HEK293 (cell line): ENCODE data around the gene CWC25.

ENCODE experiments used
- GLIS2 ChIP-seq: fragments of 450-650 bp; formaldehyde crosslinking; IDR thresholded peaks from 2 replicates; pipeline ENCODE4 v1.5.1; 2016; ENCODE audit warnings: missing biosample characterization, missing genetic modification characterization
- HOXA7 ChIP-seq: sonication (generic); formaldehyde crosslinking; IDR thresholded peaks from 2 replicates; pipeline ENCODE4 v1.8.1; 2022; ENCODE audit warnings: missing genetic modification reagents, borderline replicate concordance
- KLF17 ChIP-seq: fragments of 450-650 bp; formaldehyde crosslinking; IDR thresholded peaks from 2 replicates; pipeline ENCODE4 v1.5.1; 2016; ENCODE audit warnings: missing biosample characterization, missing genetic modification characterization
- KLF8 ChIP-seq: fragments of 450-650 bp; formaldehyde crosslinking; IDR thresholded peaks from 2 replicates; pipeline ENCODE4 v1.5.1; 2016; ENCODE audit warnings: missing biosample characterization, missing genetic modification characterization
- MZF1 ChIP-seq: fragments of 450-650 bp; formaldehyde crosslinking; IDR thresholded peaks from 2 replicates; pipeline ENCODE4 v1.5.1; 2017; ENCODE audit warnings: missing biosample characterization, missing genetic modification characterization, borderline replicate concordance
- OSR2 ChIP-seq: fragments of 450-650 bp; formaldehyde crosslinking; IDR thresholded peaks from 2 replicates; pipeline ENCODE4 v1.5.1; 2016; ENCODE audit warnings: missing biosample characterization, missing genetic modification characterization
- PRDM2 ChIP-seq: fragments of 450-650 bp; formaldehyde crosslinking; IDR thresholded peaks from 2 replicates; pipeline ENCODE4 v1.5.1; 2016; ENCODE audit warnings: missing biosample characterization, missing genetic modification characterization, borderline replicate concordance
- RBAK ChIP-seq: fragments of 450-650 bp; formaldehyde crosslinking; IDR thresholded peaks from 2 replicates; pipeline ENCODE4 v1.5.1; 2016; ENCODE audit warnings: missing biosample characterization, missing genetic modification characterization
- SALL2 ChIP-seq: fragments of 450-650 bp; formaldehyde crosslinking; IDR thresholded peaks from 2 replicates; pipeline ENCODE4 v1.5.0; 2017; ENCODE audit warnings: missing biosample characterization, mild to moderate bottlenecking, missing genetic modification characterization, borderline replicate concordance
- SCRT2 ChIP-seq: fragments of 450-650 bp; formaldehyde crosslinking; IDR thresholded peaks from 2 replicates; pipeline ENCODE4 v1.5.1; 2016; ENCODE audit warnings: missing biosample characterization, missing genetic modification characterization
- YY2 ChIP-seq: fragments of 450-650 bp; formaldehyde crosslinking; IDR thresholded peaks from 2 replicates; pipeline ENCODE4 v1.5.1; 2016; ENCODE audit warnings: missing biosample characterization, missing genetic modification characterization
- ZBTB6 ChIP-seq: fragments of 450-650 bp; formaldehyde crosslinking; IDR thresholded peaks from 2 replicates; pipeline ENCODE4 v1.5.1; 2017; ENCODE audit warnings: missing biosample characterization, missing genetic modification characterization
- ZNF10 ChIP-seq: fragments of 450-650 bp; formaldehyde crosslinking; IDR thresholded peaks from 2 replicates; pipeline ENCODE4 v1.5.1; 2017; ENCODE audit warnings: missing biosample characterization, missing genetic modification characterization
- ZNF18 ChIP-seq: fragments of 450-650 bp; formaldehyde crosslinking; IDR thresholded peaks from 2 replicates; pipeline ENCODE4 v1.5.1; 2016; ENCODE audit warnings: missing biosample characterization, missing genetic modification characterization
- ZNF23 ChIP-seq: fragments of 450-650 bp; formaldehyde crosslinking; IDR thresholded peaks from 2 replicates; pipeline ENCODE4 v1.5.1; 2016; ENCODE audit warnings: missing biosample characterization, missing genetic modification characterization, borderline replicate concordance
- ZNF24 ChIP-seq: fragments of 450-650 bp; formaldehyde crosslinking; IDR thresholded peaks from 2 replicates; pipeline ENCODE4 v1.5.1; 2016; ENCODE audit warnings: missing biosample characterization, missing genetic modification characterization
- ZNF366 ChIP-seq: fragments of 450-650 bp; formaldehyde crosslinking; conservative IDR thresholded peaks from 2 replicates; pipeline ENCODE4 v1.5.1; 2016; ENCODE audit warnings: missing biosample characterization, missing genetic modification characterization
- ZNF391 ChIP-seq: fragments of 450-650 bp; formaldehyde crosslinking; IDR thresholded peaks from 2 replicates; pipeline ENCODE4 v1.5.1; 2016; ENCODE audit warnings: low read depth, missing biosample characterization, missing genetic modification characterization, borderline replicate concordance
- ZNF521 ChIP-seq: fragments of 450-650 bp; formaldehyde crosslinking; IDR thresholded peaks from 2 replicates; pipeline ENCODE4 v1.5.1; 2017; ENCODE audit warnings: missing biosample characterization, mild to moderate bottlenecking, missing genetic modification characterization
- ZNF571 ChIP-seq: fragments of 450-650 bp; formaldehyde crosslinking; IDR thresholded peaks from 2 replicates; pipeline ENCODE4 v1.5.0; 2017; ENCODE audit warnings: missing biosample characterization, missing genetic modification characterization
- ZNF610 ChIP-seq: fragments of 450-650 bp; formaldehyde crosslinking; IDR thresholded peaks from 2 replicates; pipeline ENCODE4 v1.5.1; 2016; ENCODE audit warnings: missing biosample characterization, missing genetic modification characterization, borderline replicate concordance
- ZNF624 ChIP-seq: fragments of 450-650 bp; formaldehyde crosslinking; IDR thresholded peaks from 2 replicates; pipeline ENCODE4 v1.5.1; 2017; ENCODE audit warnings: missing biosample characterization, missing genetic modification characterization
- ZNF639 ChIP-seq: fragments of 450-650 bp; formaldehyde crosslinking; IDR thresholded peaks from 2 replicates; pipeline ENCODE4 v1.5.1; 2016; ENCODE audit warnings: missing biosample characterization, missing genetic modification characterization
- ZNF791 ChIP-seq: fragments of 450-650 bp; formaldehyde crosslinking; IDR thresholded peaks from 2 replicates; pipeline ENCODE4 v1.5.1; 2016; ENCODE audit warnings: missing biosample characterization, missing genetic modification characterization
- ZNF830 ChIP-seq: fragments of 450-650 bp; IDR thresholded peaks from 2 replicates; pipeline ENCODE4 v1.5.0; 2018; ENCODE audit warnings: missing biosample characterization, missing genetic modification characterization, low read depth, mild to moderate bottlenecking, moderate library complexity
- ZNF843 ChIP-seq: fragments of 450-650 bp; formaldehyde crosslinking; IDR thresholded peaks from 2 replicates; pipeline ENCODE4 v1.5.1; 2016; ENCODE audit warnings: missing biosample characterization, missing genetic modification characterization
- ZXDB ChIP-seq: fragments of 450-650 bp; formaldehyde crosslinking; IDR thresholded peaks from 2 replicates; pipeline ENCODE4 v1.5.1; 2016; ENCODE audit warnings: missing biosample characterization, missing genetic modification characterization

The CWC25 gene

GRCh38 chr17:38853292-38854219 lies 28.4 kb upstream of the CWC25 start, which contains the start of gene RPL23 (continued):
- TF ChIP-seq PRDM2 (tag by site-specific recombination) (0 out of 2 replicates have a peak, but pooled peaks have one; percentile 82), ZNF23 (tag by site-specific recombination) (no peak), ZNF366 (tag by site-specific recombination) (peak; percentile 89), RBAK (tag by site-specific recombination) (no peak), ZNF843 (tag by site-specific recombination) (peak; percentile 54; the same call in 1 of the 2 replicates), YY2 (tag by site-specific recombination) (peak; percentile 81), KLF8 (tag by site-specific recombination) (peak; percentile 70), SCRT2 (tag by site-specific recombination) (no peak; the same call in 1 of the 2 replicates), ZNF791 (tag by site-specific recombination) (no peak), ZNF571 (no peak), ZNF521 (tag by site-specific recombination) (no peak), ZBTB6 (no peak), ZNF610 (0 out of 2 replicates have a peak, but pooled peaks have one; percentile 17), OSR2 (tag by site-specific recombination) (no peak), HOXA7 (no peak), SALL2 (no peak), ZNF18 (tag by site-specific recombination) (no peak; the same call in 1 of the 2 replicates), ZNF391 (tag by site-specific recombination) (peak; percentile 90), ZNF10 (tag by site-specific recombination) (no peak), KLF17 (tag by site-specific recombination) (no peak; the same call in none of the 2 replicates), ZNF639 (tag by site-specific recombination) (no peak; the same call in none of the 2 replicates), ZNF624 (tag by site-specific recombination) (no peak), ZNF24 (peak; percentile 82; the same call in 1 of the 2 replicates), GLIS2 (tag by site-specific recombination) (no peak), ZXDB (tag by site-specific recombination) (peak; percentile 82), MZF1 (no peak), ZNF830 (tag by site-specific recombination) (no peak)
